ENCODE measurements around the gene ANGPT4.
A peak's percentile ranks its signal among the peaks of the same experiment; 100 is the strongest.

The ANGPT4 gene

DNA sequence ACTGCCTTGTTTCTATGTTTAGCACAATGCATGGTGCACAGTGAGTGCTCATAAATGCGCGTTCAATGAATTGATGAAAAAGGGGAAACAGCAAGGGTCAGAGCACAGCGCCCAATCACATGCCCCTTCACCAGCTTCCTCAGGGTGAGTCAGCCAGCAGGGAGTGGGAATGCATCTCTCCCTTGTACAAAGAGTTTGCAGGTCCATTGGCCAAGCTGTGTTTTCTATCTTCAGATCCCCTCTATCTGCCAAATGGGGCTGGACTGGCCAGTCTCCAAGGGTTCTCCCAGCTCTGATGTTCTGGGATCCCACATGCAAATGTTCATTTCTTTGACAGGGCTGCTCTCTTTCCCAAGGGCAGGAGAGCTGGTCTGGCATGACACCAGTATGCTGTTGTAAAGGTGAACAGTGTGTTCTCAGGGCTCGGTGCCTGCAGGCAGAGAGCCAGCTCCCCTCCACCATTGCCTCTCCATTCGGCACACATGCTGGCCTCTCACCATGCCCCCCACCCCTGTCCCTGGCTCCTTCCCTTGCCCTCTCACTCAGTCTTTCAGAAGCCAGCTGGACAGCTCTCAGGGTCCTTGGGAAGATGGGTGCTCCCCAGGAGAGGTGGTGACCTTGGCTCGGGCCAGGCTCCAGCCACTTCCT is 25.0 kb downstream of the ANGPT4 start:
- CTCF ChIA-PET, result no interaction called here
- POLR2A ChIA-PET (ENCODE audit: low non-redundant PET), result no interaction called here
- no peak for DNase-seq (ENCODE audit: low spot score)

DNA sequence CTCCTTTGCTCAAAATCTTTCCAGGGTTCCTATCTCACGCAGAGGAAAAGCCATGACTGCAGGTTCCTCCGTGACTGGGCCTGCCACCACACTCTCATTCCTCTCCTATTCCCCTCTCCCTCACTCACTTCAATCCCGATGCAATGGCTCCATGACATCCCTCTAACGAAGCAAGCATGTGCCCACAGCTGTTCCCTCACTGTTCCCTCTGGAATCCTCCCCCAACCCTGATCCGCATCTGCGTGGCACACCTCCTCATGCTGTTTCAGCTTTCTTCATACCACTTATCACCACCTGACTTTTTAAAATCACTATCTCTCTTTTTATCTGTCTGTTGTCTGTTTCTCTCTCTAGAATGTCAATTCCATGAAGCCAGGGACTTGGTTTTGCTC is 25.5 kb downstream of the ANGPT4 start:
- H3K27ac ChIP-seq, result peak overlapping the region; percentile 41; the same call in 1 of the 2 replicates
- no peak for DNase-seq (ENCODE audit: low spot score)
- ChIA-PET POLR2A (ENCODE audit: low non-redundant PET) (no interaction called here), CTCF (no interaction called here)
- TF ChIP-seq, protein P1, sequence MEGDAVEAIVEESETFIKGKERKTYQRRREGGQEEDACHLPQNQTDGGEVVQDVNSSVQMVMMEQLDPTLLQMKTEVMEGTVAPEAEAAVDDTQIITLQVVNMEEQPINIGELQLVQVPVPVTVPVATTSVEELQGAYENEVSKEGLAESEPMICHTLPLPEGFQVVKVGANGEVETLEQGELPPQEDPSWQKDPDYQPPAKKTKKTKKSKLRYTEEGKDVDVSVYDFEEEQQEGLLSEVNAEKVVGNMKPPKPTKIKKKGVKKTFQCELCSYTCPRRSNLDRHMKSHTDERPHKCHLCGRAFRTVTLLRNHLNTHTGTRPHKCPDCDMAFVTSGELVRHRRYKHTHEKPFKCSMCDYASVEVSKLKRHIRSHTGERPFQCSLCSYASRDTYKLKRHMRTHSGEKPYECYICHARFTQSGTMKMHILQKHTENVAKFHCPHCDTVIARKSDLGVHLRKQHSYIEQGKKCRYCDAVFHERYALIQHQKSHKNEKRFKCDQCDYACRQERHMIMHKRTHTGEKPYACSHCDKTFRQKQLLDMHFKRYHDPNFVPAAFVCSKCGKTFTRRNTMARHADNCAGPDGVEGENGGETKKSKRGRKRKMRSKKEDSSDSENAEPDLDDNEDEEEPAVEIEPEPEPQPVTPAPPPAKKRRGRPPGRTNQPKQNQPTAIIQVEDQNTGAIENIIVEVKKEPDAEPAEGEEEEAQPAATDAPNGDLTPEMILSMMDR (conservative IDR thresholded peaks at IDR 0.05; ENCODE audit: low read depth), result no peak

More for the DNA sequence above, 25.0 kb downstream of the ANGPT4 start:
- H3K27ac ChIP-seq, result peak overlapping the region; percentile 41
- TF ChIP-seq, protein P1 (conservative IDR thresholded peaks at IDR 0.05; ENCODE audit: low read depth), result no peak

DNA sequence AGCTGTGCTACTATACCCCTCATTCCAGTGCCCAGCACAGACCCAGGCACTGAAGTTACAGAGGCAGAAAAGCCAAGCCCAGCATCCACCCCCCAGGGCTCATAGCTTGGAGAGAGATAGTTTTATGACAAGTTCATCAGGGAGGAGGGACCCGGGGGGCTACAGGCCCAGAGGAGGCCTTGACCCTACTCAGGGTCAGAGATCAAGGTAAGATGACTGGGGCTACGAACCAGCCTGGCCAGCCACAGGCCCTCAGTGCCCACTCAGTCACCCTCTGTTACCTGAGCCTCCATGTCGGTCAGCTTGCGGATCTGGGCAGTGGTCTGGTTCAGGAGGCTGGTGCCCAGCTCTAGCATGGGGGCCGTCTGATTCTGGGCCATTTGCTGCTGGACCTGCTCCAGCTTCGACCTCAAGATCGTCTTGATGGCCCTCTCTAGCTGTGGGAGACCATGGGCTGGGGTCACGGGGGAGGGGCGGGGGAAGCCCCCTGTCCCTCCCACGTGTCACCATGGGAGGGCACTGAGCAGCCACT is 26.1 kb downstream of the ANGPT4 start:
- TF ChIP-seq, protein P1 (conservative IDR thresholded peaks at IDR 0.05; ENCODE audit: low read depth), result no peak

DNA sequence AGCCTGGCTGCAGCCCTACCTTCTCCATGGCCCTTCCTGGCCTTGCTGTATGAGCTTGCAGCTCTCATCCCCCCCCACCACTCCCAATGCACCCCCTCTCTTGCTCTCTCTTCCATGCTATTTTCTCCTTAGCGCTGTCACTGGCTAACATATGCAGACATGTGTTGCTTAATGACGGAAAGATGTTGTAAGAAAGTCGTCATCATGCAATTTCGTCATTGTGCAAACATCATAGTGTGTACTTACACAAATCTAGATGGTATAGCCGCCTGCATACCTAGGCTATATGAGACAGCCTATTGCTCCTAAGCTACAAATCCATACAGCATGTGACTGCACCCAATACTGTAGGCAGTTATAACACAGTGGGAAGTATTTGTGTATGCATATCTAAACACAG is 27.0 kb downstream of the ANGPT4 start:
- ChIA-PET CTCF (no interaction called here), POLR2A (ENCODE audit: low non-redundant PET) (no interaction called here)
- H3K27ac ChIP-seq, result no peak overlapping the region
- DNase-seq (ENCODE audit: low spot score), result no peak
- TF ChIP-seq, protein P1 (conservative IDR thresholded peaks at IDR 0.05; ENCODE audit: low read depth), result no peak

More for the DNA sequence above, 26.1 kb downstream of the ANGPT4 start:
- ChIA-PET POLR2A (ENCODE audit: low non-redundant PET) (no interaction called here), CTCF (no interaction called here)
- no peak for DNase-seq (ENCODE audit: low spot score)
- H3K27ac ChIP-seq, result no peak overlapping the region

DNA sequence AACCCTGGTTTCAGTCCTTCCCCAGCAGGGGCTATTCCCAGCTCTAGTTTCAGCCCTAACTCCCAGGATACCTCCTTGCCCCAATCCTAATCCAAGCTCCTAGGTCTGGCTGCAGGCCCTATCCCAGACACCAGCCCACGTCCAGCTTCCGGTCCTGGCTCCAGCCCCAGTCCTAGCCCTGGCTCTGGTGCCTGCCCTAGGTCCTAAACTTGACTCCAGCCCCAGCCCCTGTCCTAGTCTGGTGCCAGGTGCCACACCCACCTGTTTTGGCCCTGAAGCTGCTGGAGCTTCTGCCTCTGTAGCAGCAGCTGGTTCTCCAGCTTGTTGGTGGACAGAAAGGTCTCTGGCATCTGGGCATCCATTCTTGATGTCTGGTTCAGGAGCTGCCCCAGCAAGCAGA is 28.1 kb downstream of the ANGPT4 start:
- H3K27ac ChIP-seq, result no peak overlapping the region
- ChIA-PET CTCF (interaction anchor here (0.6 kb wide), 2 partner anchors 13 to 19 kb away, joined by 3 to 6 read pairs; no protein-coding TSS in a partner anchor), POLR2A (ENCODE audit: low non-redundant PET) (no interaction called here)
- DNase-seq (ENCODE audit: low spot score), result no peak
- TF ChIP-seq, protein P1 (conservative IDR thresholded peaks at IDR 0.05; ENCODE audit: low read depth), result no peak

DNA sequence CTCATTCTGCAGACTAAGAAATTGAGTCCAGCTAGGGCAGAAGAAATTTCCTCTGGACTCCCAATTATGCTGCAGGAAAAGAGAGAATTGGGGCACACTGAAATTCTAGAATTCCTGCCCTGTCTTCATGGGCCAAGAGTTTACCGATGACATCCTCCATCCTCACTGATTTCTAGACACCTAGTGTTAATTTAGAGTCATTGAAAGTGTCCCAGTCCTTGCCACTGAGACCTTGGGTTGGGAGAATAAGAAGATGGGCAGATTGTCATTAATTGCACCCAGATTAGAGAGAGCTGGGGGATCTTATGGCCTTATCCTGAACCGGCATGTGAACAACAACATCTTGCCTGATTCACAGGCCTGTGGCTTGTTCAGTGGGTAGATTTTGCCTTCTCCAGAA is 29.0 kb downstream of the ANGPT4 start:
- ChIA-PET POLR2A (ENCODE audit: low non-redundant PET) (no interaction called here), CTCF (interaction anchor here (0.5 to 0.7 kb wide), 4 partner anchors 10 to 389 kb away, joined by 3 to 7 read pairs (median 4); no protein-coding TSS in a partner anchor)
- no peak overlapping the region for H3K27ac ChIP-seq
- TF ChIP-seq, protein P1 (conservative IDR thresholded peaks at IDR 0.05; ENCODE audit: low read depth), result no peak
- DNase-seq (ENCODE audit: low spot score), result no peak

All from RWPE1 (cell line).